Ectodermal cell (in vitro differentiated cells): ENCODE measurements around the gene TRAM2.

Experiments used
- H3K27ac ChIP-seq: 2 replicates; pipeline ENCODE4 v1.7.0; 2013; ENCODE audit warnings: mild to moderate bottlenecking, low read depth, low read length; ENCODE audit not compliant: insufficient read depth, poor library complexity, severe bottlenecking
- H3K27me3 ChIP-seq: 2 replicates; pipeline ENCODE4 v1.7.0; 2013; ENCODE audit warnings: mild to moderate bottlenecking, low read length; ENCODE audit not compliant: insufficient read depth, control insufficient read depth, poor library complexity, severe bottlenecking
- H3K36me3 ChIP-seq: one replicate; pipeline ENCODE4 v1.7.0; 2013; ENCODE audit warnings: low read length; ENCODE audit not compliant: control insufficient read depth, insufficient read depth
- H3K4me1 ChIP-seq: one replicate; pipeline ENCODE4 v1.7.0; 2013; ENCODE audit warnings: low read length; ENCODE audit not compliant: control insufficient read depth, insufficient read depth
- H3K4me3 ChIP-seq: 2 replicates; pipeline ENCODE4 v1.7.0; 2013; ENCODE audit warnings: low read depth, low read length, control low read depth; ENCODE audit not compliant: insufficient read depth
- H3K9me3 ChIP-seq: 2 replicates; pipeline ENCODE4 v1.7.0; 2013; ENCODE audit warnings: mild to moderate bottlenecking, low read length, moderate library complexity; ENCODE audit not compliant: control insufficient read depth
- WGBS, 2 experiments: methylation state at CpG; one replicate each; pipeline ENCODE4 v1.1.7; 2013; ENCODE audit warnings: missing lambda C conversion rate in 2 of 2; 5-methylcytosine and 5-hydroxymethylcytosine counted together

TRAM2 gene

DNA sequence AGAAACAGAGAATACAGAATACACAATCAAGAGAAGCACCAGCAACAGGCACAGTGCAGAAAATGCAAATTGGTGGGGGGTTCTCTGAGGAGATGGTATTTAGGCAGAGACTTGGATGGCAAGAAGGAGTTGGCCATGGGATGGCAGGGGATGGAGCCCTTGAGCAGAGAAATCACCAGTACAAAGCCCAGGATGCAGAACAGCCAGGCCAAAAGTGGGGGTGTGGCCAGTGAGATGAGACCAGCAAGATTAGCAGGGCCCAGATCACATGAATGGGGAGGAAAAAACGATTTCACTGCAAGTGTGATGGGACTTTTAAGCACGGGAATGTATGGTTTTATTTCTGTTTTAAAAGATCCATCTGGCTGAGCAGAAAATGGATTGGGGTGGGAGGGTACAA, 63.4 kb downstream of the TRAM2 start:
- no peaks in the 10 kb centered on the region for H3K27me3 ChIP-seq
- H3K27ac ChIP-seq, result no peak overlapping the region
- WGBS, 2 experiments, result 90 to 91% methylated on average over 2 of the region's 2 CpGs
- H3K36me3 ChIP-seq, result no peaks in the 10 kb centered on the region
- H3K9me3 ChIP-seq, result no peaks in the 10 kb centered on the region
- H3K4me3 ChIP-seq, result no peak overlapping the region
- peaks cover 12% of the 10 kb centered on the region for H3K4me1 ChIP-seq

DNA sequence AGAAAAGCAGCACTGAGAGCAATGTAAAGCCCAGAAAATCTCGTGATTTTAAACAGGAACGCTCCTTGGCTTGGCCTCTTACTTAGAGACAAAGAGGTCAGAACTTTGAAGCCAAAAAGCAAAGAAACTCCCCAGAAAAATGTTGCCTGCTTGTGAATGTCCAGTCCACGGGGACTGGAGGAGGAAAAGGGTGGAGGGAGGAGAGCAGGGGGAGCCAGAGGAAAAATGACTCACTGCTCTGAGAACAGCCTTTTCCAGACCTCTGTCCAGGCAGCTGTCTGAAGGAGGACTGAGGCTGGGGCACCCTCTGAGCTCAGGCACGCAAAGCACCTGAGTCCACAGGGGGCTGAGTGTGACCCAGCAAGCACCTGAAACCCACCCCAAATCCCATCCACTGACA, 64.7 kb downstream of the TRAM2 start:
- peaks cover 7% of the 10 kb centered on the region for H3K36me3 ChIP-seq
- H3K9me3 ChIP-seq, result no peaks in the 10 kb centered on the region
- no peak overlapping the region for H3K4me3 ChIP-seq
- no peaks in the 10 kb centered on the region for H3K27me3 ChIP-seq
- 81 to 86% methylated on average over 4 of the region's 4 CpGs for WGBS, 2 experiments
- H3K27ac ChIP-seq, result no peak overlapping the region
- no peaks in the 10 kb centered on the region for H3K4me1 ChIP-seq

DNA sequence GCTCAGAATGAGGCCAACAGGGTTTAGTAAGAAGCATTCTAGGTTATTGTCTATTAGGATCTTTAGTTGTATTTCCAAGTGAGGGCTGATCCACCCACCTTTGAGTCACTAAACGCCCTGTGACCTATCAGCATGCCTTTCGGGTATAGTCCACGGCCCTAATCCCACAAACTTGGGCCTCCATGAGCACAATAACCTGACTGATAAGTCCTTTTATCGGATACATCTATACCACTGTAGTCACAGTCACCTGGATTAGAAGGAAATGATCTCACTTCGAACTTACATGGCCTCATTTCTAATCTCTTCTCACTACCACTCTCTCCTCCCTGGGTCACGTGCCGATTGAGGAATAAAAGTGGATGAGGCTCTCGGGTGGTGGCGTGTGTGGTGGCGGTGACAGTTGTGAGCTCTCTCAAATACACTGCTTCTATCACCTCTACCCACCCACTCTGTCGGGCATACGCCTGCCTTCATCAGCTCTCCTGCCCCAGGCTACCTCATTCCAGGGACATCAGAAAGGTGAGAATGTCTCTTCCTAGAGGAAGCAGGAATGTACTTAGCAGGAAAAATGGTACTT, 65.2 kb downstream of the TRAM2 start:
- no peaks in the 10 kb centered on the region for H3K27me3 ChIP-seq
- 92 to 94% methylated on average over 12 of the region's 12 CpGs for WGBS, 2 experiments
- H3K36me3 ChIP-seq, result peaks cover 12% of the 10 kb centered on the region
- H3K27ac ChIP-seq, result no peak overlapping the region
- H3K4me1 ChIP-seq, result no peaks in the 10 kb centered on the region
- no peak overlapping the region for H3K4me3 ChIP-seq
- H3K9me3 ChIP-seq, result no peaks in the 10 kb centered on the region

- H3K9me3 ChIP-seq, result no peaks in the 10 kb centered on the region
- no peak overlapping the region for H3K4me3 ChIP-seq
- 94 to 95% methylated on average over 10 of the region's 10 CpGs for WGBS, 2 experiments
- H3K27ac ChIP-seq, result no peak overlapping the region
- H3K27me3 ChIP-seq, result no peaks in the 10 kb centered on the region
- H3K36me3 ChIP-seq, result peaks cover 14% of the 10 kb centered on the region
- H3K4me1 ChIP-seq, result no peaks in the 10 kb centered on the region
Measured at GRCh38 chr6:52511163-52511562, 65.7 kb downstream of the TRAM2 start.

- no peaks in the 10 kb centered on the region for H3K4me1 ChIP-seq
- H3K9me3 ChIP-seq, result no peaks in the 10 kb centered on the region
- H3K27ac ChIP-seq, result no peak overlapping the region
- no peak overlapping the region for H3K4me3 ChIP-seq
- H3K27me3 ChIP-seq, result no peaks in the 10 kb centered on the region
- peaks cover 14% of the 10 kb centered on the region for H3K36me3 ChIP-seq
Measured at GRCh38 chr6:52510213-52510562, 66.7 kb downstream of the TRAM2 start.

- H3K4me1 ChIP-seq, result no peaks in the 10 kb centered on the region
- 93% methylated on average over 14 of the region's 14 CpGs for WGBS, 2 experiments
Measured at GRCh38 chr6:52509281-52510212, 67.3 kb downstream of the TRAM2 start.

DNA sequence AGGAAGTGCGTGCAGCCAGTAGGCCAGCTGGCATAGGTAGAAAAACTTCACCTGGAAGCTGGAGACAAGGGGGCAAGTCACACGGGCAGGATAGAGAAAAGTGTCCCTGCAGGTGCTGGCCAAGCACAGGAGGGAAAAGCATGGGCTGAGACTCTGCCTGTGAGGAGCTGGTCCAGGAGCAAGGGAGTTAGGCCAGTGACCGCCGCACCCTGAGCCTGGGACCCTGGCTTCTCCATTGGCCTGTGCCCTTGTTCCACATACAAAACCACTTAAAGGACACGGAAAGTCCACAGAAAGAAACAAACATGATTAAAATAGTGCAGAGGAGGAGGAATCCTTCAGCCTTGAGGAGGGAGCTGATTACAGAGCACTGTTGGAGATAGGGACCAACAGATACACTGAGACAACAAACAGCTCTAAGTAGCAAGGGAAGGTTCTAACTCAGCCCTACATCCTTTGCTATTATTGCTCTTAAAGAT, 68.6 kb downstream of the TRAM2 start:
- 93 to 95% methylated on average over 5 of the region's 5 CpGs for WGBS, 2 experiments
- H3K36me3 ChIP-seq, result peaks cover 14% of the 10 kb centered on the region
- peaks cover 10% of the 10 kb centered on the region for H3K4me1 ChIP-seq
- H3K27ac ChIP-seq, result no peak overlapping the region
- no peak overlapping the region for H3K4me3 ChIP-seq
- no peaks in the 10 kb centered on the region for H3K27me3 ChIP-seq
- H3K9me3 ChIP-seq, result no peaks in the 10 kb centered on the region

More at GRCh38 chr6:52509281-52510212, 67.3 kb downstream of the TRAM2 start:
- H3K36me3 ChIP-seq, result peaks cover 14% of the 10 kb centered on the region
- H3K9me3 ChIP-seq, result no peaks in the 10 kb centered on the region
- no peak overlapping the region for H3K27ac ChIP-seq
- no peaks in the 10 kb centered on the region for H3K27me3 ChIP-seq
- H3K4me3 ChIP-seq, result no peak overlapping the region

DNA sequence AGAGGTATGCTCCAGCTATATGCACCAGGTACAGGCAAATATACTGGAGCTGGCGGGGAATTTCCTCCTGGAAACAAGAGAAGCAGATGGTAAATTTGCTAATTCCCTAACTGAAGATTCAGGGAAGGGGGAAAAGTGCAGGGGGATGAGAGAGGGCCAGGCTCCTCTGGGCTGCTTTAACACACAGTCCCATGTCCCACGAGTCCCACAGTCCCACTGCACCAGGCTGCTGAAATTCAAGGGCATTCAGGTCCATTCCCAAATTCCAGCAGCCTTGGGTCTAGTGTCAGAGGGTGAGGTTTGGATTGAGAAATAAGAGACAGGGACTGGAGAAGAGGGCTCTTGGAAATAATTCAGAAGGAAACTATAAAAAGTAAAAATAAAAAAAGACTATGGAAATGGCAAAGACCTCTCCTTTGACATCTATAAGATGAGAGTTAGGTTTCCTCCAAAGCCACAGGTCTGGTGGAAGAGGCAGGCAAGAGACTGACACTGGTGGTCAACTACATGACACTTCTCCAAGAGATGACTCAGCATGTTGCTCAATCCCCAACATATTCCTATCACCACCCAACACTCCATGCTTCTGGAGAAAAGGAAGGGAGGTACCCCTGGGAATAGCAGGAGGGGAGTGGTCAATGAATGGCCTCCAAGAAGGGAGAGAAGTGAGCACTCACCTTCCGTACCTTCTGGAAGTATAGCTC, 69.2 kb downstream of the TRAM2 start:
- Histone ChIP-seq H3K27me3 (no peaks in the 10 kb centered on the region), H3K4me3 (no peak overlapping the region), H3K9me3 (no peaks in the 10 kb centered on the region), H3K27ac (no peak overlapping the region), H3K4me1 (peaks cover 16% of the 10 kb centered on the region), H3K36me3 (peaks cover 14% of the 10 kb centered on the region)
- WGBS, 2 experiments, result 94 to 95% methylated on average over 3 of the region's 3 CpGs

- no peak overlapping the region for H3K27ac ChIP-seq
- no peaks in the 10 kb centered on the region for H3K9me3 ChIP-seq
- peaks cover 16% of the 10 kb centered on the region for H3K4me1 ChIP-seq
- no peak overlapping the region for H3K4me3 ChIP-seq
- peaks cover 14% of the 10 kb centered on the region for H3K36me3 ChIP-seq
- WGBS, 2 experiments, result 87 to 91% methylated on average over 9 of the region's 9 CpGs
- H3K27me3 ChIP-seq, result no peaks in the 10 kb centered on the region
Measured at GRCh38 chr6:52506476-52506875, 70.4 kb downstream of the TRAM2 start.
